Occipital lobe (tissue), 2 donors: ENCODE data around the gene ZNF566. TPM values are rescaled to one million over a fixed set of nuclear protein-coding genes. Genes with fewer than 3 reads are reported as not detected.
"Not testable (repeated sequence)": the region's sequence is repeated elsewhere in the genome, so short reads cannot be mapped to it uniquely, and the experiment has no call there.

Experiments used
- DNase-seq: peaks from one replicate; lab custom pipeline; 2025; lab: John Stamatoyannopoulos, UW
- total RNA-seq: library from RNA; depleted of rRNA; stranded (reverse); fragments of >200 nt; gene quantifications from one replicate; pipeline ENCODE4 v1.2.3, GENCODE V29; 2014

The ZNF566 gene
- total RNA-seq: 60.7 TPM

- DNase-seq: peak; percentile 88
Measured at GRCh38 chr19:36489118-36489919, at the start of gene ZNF566. ZNF566 (minus strand) TSS chr19:36489561; CDS start chr19:36476557, 13,004 bp downstream.

DNA sequence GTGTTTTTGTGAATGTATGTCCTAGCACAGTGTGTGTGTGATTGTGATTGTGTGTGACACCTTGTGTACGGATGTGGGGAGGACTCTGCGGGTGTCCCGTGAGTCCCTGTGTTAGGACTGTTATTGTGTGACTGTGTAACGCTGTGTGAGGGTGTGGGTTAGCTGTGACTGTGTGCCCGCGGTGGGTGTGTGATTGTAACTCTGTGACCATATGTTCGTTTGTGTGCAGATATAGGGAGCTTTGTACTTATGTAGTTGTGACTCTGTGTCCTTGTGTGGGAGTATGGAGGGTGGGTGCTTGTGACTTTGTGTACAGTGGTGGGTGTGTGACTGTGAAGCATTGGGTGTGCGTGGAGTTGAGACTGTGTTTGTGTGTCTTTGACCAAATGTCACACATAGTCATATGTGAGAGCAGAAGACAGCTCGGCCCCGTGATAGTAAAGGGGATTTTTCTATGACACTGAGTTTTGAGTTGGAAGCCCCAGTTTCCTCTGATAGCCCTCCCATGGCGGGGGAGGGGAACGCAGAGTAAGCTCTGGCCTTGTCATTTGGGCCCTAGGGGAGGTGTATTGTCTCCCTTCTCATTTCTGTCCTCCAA is 39.7 kb upstream of the ZNF566 start:
- DNase-seq: peak; percentile 29

- DNase-seq: peak; percentile 94
Measured at GRCh38 chr19:36528194-36528920, 39.0 kb upstream of the ZNF566 start, which contains the start of gene ZNF260. ZNF260 (minus strand) TSS chr19:36528271; CDS start chr19:36515238, 13,033 bp downstream.

GRCh38 chr19:36527873-36528193 is 38.5 kb upstream of the ZNF566 start:
- no peak for DNase-seq

- DNase-seq: no peak
Measured at GRCh38 chr19:36527341-36527740, 38.0 kb upstream of the ZNF566 start.

DNA sequence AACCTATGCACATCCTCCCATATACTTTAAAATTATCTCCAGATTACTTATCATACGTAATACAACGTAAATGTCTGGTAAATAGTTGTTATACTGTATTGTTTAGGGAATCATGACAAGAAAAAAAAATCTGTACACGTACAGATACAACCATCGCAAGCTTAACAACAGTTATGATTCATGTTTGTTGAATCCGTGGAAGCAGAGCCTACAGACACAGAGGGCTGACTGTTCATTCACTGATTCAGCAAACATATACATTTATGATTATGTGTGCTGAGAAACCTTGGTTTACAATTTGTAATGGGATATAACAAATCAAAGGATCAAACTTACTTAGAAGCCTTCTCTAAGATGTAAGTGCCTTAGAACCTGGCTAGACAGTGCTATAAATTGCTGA is 37.2 kb upstream of the ZNF566 start:
- no peak for DNase-seq

DNA sequence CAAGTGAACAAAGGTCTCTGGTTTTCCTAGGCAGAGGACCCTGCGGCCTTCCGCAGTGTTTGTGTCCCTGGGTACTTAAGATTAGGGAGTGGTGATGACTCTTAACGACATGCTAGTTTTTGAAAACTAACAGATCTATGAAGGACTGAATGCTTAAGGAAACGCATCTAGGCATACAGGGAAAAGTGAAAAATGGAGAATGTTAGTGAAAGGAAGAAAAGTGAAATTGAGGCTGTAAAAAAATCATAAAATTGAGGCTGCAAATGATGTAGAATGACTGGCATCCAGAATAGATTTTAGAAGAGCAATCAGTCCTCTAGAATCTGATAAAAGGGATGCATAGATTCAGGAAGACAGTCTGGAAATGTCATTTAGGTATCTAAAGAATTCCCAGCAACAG is 35.3 kb upstream of the ZNF566 start:
- no peak for DNase-seq

- DNase-seq: no peak
Measured at GRCh38 chr19:36514012-36514612, 24.8 kb upstream of the ZNF566 start.

DNA sequence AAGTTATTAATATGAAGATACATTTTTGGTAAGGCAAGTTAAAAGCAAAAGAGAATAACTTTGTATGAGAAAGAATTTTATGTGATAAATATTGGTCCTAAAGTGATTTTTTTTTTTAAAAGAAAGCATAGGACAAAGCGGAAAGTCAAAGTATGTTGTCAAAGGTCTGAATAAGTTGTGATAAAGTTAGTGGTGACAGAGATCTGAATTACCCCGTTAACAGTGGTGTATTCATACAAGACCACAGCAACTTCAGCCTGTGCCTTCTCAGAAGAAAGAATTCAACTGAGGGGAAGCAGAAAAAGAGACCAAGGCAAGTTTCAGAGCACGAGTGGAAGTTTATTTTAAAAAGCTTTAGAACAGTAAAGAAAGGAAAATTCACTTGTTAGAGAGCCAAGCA is 19.0 kb upstream of the ZNF566 start:
- DNase-seq: no peak

DNA sequence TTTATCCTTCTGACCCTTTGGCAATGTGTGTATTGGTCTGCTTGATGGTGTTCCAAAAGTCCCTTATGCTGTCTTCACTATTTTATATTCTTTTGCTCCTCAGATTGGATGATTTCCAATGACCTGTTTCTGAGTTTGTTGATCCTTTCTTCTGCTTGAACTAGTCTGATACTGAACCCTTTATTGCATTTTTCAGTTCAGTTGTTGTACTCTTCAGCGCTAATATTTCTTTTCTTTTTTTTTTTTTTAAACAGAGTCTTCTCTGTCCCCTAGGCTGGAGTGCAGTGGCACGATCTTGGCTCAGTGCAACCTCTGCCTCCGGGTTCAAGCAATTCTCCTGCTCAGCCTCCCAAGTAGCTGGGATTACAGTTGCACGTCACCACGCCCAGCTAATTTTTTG is 12.6 kb upstream of the ZNF566 start:
- no peak for DNase-seq

DNA sequence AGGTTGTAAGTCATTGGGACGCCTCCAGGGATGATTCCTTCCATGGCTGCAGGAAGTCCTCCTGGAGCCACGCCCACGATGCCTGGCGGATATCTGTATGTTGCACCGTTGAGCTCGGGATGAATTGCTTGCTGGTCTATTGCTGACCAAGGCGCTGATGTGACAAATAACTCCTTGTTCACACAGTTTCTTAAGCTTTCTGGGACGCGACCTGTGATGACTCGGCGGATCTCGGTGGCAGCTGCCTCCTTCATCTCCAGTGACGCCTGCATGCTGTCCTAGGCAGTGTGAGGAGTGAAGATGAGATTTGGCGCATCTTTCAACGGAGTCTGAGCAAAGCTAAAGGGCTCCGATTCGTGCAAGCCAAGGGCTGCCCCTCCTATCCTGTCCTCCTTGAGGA is 7.6 kb upstream of the ZNF566 start:
- no peak for DNase-seq

- DNase-seq: peak; percentile 38
Measured at GRCh38 chr19:36492689-36493453, 3.5 kb upstream of the ZNF566 start.

DNA sequence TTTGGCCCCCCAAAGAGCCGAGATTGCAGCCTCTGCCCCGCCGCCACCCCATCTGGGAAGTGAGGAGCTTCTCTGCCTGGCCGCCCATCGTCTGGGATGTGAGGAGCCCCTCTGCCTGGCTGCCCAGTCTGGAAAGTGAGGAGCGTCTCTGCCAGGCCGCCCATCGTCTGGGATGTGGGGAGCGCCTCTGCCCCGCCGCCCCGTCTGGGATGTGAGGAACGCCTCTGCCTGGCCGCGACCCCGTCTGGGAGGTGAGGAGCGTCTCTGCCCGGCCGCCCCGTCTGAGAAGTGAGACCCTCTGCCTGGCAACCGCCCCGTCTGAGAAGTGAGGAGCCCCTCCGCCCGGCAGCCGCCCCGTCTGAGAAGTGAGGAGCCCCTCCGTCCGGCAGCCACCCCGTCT is 1.5 kb upstream of the ZNF566 start:
- not testable (repeated sequence) for DNase-seq

GRCh38 chr19:36489920-36490415 is 607 bp upstream of the ZNF566 start:
- DNase-seq: no peak

GRCh38 chr19:36488846-36489117 is 579 bp downstream of the ZNF566 start:
- DNase-seq: peak; percentile 34

DNA sequence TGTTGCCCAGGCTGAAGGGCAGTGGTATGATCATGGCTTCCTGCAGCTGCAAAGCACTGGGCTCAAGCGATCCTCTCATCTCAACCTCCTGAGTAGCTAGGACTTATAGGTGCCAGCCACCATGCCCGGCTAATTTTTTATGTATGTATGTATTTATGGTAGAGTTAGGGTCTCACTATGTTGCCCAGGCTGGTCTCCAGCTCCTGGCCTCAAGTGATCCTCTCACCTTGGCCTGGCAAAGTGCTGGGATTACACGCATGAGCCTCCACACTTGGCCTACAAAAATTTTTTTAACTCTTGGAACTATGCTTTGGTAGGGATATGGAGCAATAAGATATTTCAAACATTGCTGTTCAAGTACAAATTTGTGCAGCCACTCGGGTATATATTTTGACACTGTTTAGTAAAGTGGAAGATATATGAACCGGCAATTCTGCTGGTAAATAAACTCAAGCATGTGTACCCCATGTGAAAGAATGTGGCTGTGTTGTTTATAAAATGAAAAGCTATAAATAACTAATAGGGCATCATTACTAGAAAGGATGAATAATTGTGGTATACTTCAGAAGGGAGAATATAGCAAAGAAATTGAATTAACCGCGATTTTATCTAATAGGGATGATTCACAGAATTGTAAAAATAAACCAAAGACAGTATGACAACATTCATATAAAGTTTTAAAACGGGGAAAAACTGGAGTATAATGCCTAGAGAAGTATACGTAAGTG is 1.1 kb downstream of the ZNF566 start:
- no peak for DNase-seq

DNA sequence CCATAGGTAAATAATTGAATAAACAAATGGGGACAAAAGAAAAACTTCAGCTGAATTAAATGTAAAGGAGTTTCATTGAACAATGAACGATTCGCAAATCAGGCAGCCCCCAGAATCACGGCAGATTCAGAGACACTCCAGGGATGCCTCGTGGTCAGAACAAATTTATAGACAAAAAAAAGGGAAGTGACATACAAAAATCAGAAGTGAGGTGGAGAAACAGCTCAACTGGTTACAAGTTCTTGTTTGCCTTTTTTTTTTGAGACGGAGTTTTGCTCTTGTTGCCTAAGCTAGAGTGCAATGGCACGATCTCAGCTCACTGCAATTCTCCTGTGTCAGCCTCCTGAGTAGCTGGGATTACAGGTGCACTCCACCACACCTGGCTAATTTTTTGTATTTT is 5.7 kb downstream of the ZNF566 start:
- no peak for DNase-seq

DNA sequence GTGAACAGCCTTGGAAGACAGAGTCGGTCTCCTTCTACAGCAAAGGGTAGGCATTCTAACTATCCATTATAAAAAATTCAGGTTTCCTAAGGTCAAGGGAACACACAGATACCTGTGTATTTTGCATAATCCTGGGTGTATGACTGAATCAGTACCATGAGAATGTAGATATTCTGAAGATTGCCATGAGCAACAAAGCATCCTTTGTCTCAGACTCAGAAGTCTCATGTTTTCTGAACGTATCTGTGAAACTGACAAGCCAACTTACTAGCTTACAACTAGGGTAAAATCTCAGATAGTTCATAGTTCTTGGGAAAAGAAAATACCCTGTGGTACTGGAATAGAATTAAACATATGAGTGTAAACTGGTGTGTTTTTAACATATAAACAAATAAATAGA is 6.5 kb downstream of the ZNF566 start:
- DNase-seq: no peak

GRCh38 chr19:36460046-36460445 is 29.3 kb downstream of the ZNF566 start:
- DNase-seq: no peak

GRCh38 chr19:36456831-36457230 is 32.5 kb downstream of the ZNF566 start:
- no peak for DNase-seq
